B cell (primary cell): ENCODE results near the gene NHEJ1.

Experiments used
- CTCF ChIP-seq: fragments of 200-600 bp; IDR thresholded peaks from one replicate; pipeline ENCODE4 v1.8.0; 2022; ENCODE audit warnings: antibody characterized with exemption, mild to moderate bottlenecking
- EZH2 ChIP-seq: IDR thresholded peaks from 2 replicates; pipeline ENCODE4 v1.6.1; 2012; ENCODE audit warnings: borderline replicate concordance, low read depth, mild to moderate bottlenecking, moderate library complexity, low read length; ENCODE audit not compliant: insufficient read depth, poor library complexity, severe bottlenecking

- TF ChIP-seq CTCF (no peak), EZH2 (no peak)
Measured at GRCh38 chr2:219111375-219112061, 49.1 kb downstream of the NHEJ1 start.
